Mesothelial cell of epicardium (in vitro differentiated cells): Measurements from ENCODE around the gene GTF3C1. TPM values are rescaled to one million over a fixed set of nuclear protein-coding genes. Genes with fewer than 3 reads are reported as not detected.

Experiments
- DNase-seq, 2 experiments: peaks; one replicate each; pipeline ENCODE4 v3.0.0; 2021; ENCODE audit warnings: low spot score in 2 of 2; ENCODE audit not compliant: unreplicated experiment in 2 of 2
- H3K27ac Mint-ChIP-seq: 2 replicates; pipeline ENCODE4 v1.8.0; 2021; ENCODE audit warnings: mixed read lengths
- H3K27me3 Mint-ChIP-seq: 2 replicates; pipeline ENCODE4 v1.8.0; 2021; ENCODE audit warnings: low read depth, mixed read lengths
- H3K36me3 Mint-ChIP-seq: 2 replicates; pipeline ENCODE4 v1.8.0; 2021; ENCODE audit warnings: mixed read lengths
- H3K4me1 Mint-ChIP-seq: 2 replicates; pipeline ENCODE4 v1.8.0; 2021; ENCODE audit warnings: mixed read lengths
- H3K4me3 Mint-ChIP-seq: 2 replicates; pipeline ENCODE4 v1.8.0; 2021; ENCODE audit warnings: mild to moderate bottlenecking, moderate library complexity, mixed read lengths
- H3K9me3 Mint-ChIP-seq: 2 replicates; pipeline ENCODE4 v1.8.0; 2021; ENCODE audit warnings: mixed read lengths
- CTCF ChIP-seq: fragments of 200-600 bp; sonication (generic); IDR thresholded peaks from one replicate; pipeline ENCODE4 v1.5.0; 2021; ENCODE audit warnings: antibody characterized with exemption; ENCODE audit not compliant: unreplicated experiment
- total RNA-seq: library from RNA; stranded (reverse); gene quantifications from 3 replicates; pipeline ENCODE4 v1.2.1, GENCODE V29; 2021

Gene GTF3C1, protein sequence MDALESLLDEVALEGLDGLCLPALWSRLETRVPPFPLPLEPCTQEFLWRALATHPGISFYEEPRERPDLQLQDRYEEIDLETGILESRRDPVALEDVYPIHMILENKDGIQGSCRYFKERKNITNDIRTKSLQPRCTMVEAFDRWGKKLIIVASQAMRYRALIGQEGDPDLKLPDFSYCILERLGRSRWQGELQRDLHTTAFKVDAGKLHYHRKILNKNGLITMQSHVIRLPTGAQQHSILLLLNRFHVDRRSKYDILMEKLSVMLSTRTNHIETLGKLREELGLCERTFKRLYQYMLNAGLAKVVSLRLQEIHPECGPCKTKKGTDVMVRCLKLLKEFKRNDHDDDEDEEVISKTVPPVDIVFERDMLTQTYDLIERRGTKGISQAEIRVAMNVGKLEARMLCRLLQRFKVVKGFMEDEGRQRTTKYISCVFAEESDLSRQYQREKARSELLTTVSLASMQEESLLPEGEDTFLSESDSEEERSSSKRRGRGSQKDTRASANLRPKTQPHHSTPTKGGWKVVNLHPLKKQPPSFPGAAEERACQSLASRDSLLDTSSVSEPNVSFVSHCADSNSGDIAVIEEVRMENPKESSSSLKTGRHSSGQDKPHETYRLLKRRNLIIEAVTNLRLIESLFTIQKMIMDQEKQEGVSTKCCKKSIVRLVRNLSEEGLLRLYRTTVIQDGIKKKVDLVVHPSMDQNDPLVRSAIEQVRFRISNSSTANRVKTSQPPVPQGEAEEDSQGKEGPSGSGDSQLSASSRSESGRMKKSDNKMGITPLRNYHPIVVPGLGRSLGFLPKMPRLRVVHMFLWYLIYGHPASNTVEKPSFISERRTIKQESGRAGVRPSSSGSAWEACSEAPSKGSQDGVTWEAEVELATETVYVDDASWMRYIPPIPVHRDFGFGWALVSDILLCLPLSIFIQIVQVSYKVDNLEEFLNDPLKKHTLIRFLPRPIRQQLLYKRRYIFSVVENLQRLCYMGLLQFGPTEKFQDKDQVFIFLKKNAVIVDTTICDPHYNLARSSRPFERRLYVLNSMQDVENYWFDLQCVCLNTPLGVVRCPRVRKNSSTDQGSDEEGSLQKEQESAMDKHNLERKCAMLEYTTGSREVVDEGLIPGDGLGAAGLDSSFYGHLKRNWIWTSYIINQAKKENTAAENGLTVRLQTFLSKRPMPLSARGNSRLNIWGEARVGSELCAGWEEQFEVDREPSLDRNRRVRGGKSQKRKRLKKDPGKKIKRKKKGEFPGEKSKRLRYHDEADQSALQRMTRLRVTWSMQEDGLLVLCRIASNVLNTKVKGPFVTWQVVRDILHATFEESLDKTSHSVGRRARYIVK (N-terminal part only)
- 120 to 131 TPM (median 123 TPM) in 3 replicates for total RNA-seq

DNA sequence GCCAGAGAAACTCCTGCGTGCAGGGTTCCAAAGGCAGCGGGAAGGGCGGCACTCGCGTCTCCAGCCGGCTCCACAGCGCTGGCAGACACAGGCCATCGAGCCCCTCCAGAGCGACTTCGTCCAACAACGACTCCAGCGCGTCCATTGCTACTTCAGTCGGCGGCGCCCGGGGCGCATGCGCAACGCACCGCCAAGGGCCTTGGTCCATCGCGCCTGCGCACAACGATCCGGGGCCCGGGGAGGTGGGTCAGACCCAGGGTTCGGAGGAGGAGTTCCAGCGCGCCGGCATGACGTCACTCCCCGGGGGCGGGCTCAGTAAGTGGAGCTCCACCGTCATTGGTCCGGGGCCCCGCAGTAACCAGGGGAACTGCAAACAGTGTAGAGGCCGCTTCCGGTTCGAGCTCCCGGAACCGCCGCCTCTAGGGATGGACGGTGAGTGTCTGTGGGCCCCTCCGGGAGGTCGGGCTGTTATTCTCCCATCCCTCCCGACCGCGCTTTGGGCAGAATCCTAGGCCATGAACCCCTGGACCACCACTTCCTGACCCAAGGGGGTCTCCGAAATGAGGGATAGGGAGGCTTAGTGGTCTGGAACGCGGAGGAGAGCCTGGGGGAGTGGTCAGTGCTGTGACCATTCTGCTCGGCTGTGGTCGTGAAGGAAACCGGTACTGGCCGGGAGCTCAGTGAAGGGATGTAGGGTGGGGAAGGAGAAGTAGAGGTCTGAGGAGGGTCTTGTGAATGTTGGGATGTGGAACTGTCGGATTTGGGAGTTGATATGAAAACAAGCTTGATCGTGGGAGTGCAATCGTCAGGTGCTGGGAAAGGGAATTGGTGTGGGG is at the start of gene GTF3C1, which contains the start of gene KATNIP:
TSS of gene GTF3C1 (minus strand) at position 168 of the 836 bp plus-strand sequence. CDS start at position 145, 23 bp downstream.
TSS of gene KATNIP (plus strand) at position 399 of the 836 bp plus-strand sequence. CDS start at position 426, 27 bp downstream.
- Mint-ChIP-seq H3K4me3 (peak within 1 kb of the TSS; percentile 97), H3K4me1 (peaks cover 41% of the 10 kb centered on the region), H3K27ac (peak within 1 kb of the TSS; percentile 99), H3K27me3 (no peaks in the 10 kb centered on the region), H3K9me3 (no peaks in the 10 kb centered on the region), H3K36me3 (peaks cover 7% of the 10 kb centered on the region)
- TF ChIP-seq CTCF = no peak
- peak; percentile 100 for DNase-seq

DNA sequence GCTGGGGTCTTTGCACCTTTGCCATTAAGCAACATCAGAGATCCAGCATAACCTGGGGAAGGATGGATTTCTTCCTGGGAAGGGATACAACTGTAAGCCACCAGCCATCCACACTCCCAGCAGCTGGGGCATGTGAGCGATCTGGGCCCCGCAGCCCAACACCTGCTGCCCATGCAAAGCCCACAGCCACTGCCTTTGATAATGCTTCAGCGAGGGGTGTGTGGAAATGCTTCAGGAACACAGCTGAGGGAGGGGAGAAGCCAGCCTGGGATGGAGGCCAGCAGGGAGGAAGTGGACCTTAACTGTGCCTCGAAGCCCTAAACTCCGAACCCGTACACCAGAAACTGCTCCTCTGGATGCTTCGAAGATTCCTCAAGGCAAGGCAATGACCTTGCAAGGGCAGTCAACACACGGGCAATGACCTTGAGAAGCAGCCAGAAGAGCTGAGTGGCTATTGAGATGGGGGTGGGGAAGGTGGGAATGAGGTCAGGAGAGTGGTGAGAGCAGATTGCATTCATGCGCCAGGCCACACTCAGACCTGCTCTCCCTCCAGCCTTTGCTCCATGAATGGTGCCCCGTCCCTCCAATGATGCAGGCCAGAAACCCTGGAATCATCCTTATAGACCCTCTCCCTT is 49.3 kb upstream of the GTF3C1 start:
- no peaks in the 10 kb centered on the region for H3K27me3 Mint-ChIP-seq
- no peak overlapping the region for H3K27ac Mint-ChIP-seq
- peaks cover 2% of the 10 kb centered on the region for H3K36me3 Mint-ChIP-seq
- H3K9me3 Mint-ChIP-seq = no peaks in the 10 kb centered on the region
- peaks cover 42% of the 10 kb centered on the region for H3K4me1 Mint-ChIP-seq
- DNase-seq = no peak
- H3K4me3 Mint-ChIP-seq = no peak overlapping the region
- no peak for TF ChIP-seq CTCF

DNA sequence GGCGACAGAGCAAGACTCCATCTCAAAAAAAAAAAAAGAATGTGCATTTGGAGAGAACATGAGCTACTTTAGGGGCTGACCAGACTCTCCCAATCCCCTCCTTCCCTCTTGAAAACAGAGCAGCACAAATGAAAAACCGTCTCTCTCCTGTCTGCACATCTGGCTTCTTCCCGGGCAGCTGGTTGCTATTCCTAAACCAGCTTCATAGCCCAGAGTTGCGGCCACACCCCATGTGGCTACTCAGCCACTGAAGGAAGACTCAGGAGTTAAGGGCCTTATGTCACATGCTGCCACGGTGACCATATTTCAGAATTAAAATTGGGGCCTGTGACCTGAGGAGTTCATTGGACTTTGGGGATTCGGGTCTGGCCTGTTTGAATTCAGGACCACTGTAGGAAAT is 48.5 kb upstream of the GTF3C1 start:
- no peaks in the 10 kb centered on the region for H3K9me3 Mint-ChIP-seq
- TF ChIP-seq CTCF = no peak
- no peaks in the 10 kb centered on the region for H3K27me3 Mint-ChIP-seq
- H3K4me3 Mint-ChIP-seq = no peak overlapping the region
- H3K36me3 Mint-ChIP-seq = peaks cover 2% of the 10 kb centered on the region
- DNase-seq = no peak
- peaks cover 42% of the 10 kb centered on the region for H3K4me1 Mint-ChIP-seq
- no peak overlapping the region for H3K27ac Mint-ChIP-seq

- no peak overlapping the region for H3K4me3 Mint-ChIP-seq
- no peaks in the 10 kb centered on the region for H3K9me3 Mint-ChIP-seq
- TF ChIP-seq CTCF = no peak
- H3K27me3 Mint-ChIP-seq = no peaks in the 10 kb centered on the region
- H3K36me3 Mint-ChIP-seq = peaks cover 2% of the 10 kb centered on the region
- H3K4me1 Mint-ChIP-seq = peaks cover 41% of the 10 kb centered on the region
- H3K27ac Mint-ChIP-seq = peak overlapping the region; percentile 31
- no peak for DNase-seq
These were observed 47.6 kb upstream of the GTF3C1 start for GRCh38 chr16:27597361-27597760.
